PC-3 (cell line): ENCODE data around the gene XIRP2.

ENCODE experiments used
- EZH2 ChIP-seq: fragments of 300-600 bp; sonication (generic); IDR thresholded peaks from one replicate; pipeline ENCODE4 v1.6.1; 2017; ENCODE audit warnings: antibody characterized with exemption, mild to moderate bottlenecking, low read length; ENCODE audit not compliant: unreplicated experiment
- EZH2phosphoT487 ChIP-seq: fragments of 300-600 bp; sonication (generic); IDR thresholded peaks from 2 replicates; pipeline ENCODE4 v1.6.1; 2018; ENCODE audit warnings: mild to moderate bottlenecking, antibody characterized with exemption, low read length, borderline replicate concordance
- TF ChIP-seq, protein P1 (sequence below): fragments of 300-600 bp; sonication (generic); conservative IDR thresholded peaks from 2 replicates; pipeline ENCODE4 v1.5.1; 2017; ENCODE audit warnings: antibody characterized with exemption, low read depth, mild to moderate bottlenecking, low read length

GRCh38 chr2:166972002-166972401 is 83.7 kb downstream of the XIRP2 start:
- TF ChIP-seq, protein P1, sequence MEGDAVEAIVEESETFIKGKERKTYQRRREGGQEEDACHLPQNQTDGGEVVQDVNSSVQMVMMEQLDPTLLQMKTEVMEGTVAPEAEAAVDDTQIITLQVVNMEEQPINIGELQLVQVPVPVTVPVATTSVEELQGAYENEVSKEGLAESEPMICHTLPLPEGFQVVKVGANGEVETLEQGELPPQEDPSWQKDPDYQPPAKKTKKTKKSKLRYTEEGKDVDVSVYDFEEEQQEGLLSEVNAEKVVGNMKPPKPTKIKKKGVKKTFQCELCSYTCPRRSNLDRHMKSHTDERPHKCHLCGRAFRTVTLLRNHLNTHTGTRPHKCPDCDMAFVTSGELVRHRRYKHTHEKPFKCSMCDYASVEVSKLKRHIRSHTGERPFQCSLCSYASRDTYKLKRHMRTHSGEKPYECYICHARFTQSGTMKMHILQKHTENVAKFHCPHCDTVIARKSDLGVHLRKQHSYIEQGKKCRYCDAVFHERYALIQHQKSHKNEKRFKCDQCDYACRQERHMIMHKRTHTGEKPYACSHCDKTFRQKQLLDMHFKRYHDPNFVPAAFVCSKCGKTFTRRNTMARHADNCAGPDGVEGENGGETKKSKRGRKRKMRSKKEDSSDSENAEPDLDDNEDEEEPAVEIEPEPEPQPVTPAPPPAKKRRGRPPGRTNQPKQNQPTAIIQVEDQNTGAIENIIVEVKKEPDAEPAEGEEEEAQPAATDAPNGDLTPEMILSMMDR: no peak
- TF ChIP-seq EZH2phosphoT487: no peak
- TF ChIP-seq EZH2: no peak
